HFF-Myc (cell line): ENCODE measurements around the gene RFTN1.

Experiments used
- DNase-seq: peaks from one replicate; pipeline ENCODE4 v3.0.0-alpha.2; 2011; ENCODE audit warnings: low read depth; ENCODE audit errors: extremely low read depth
- H3K4me3 ChIP-seq: replicated peaks from 2 replicates; pipeline ENCODE4 v1.5.1; 2011; ENCODE audit warnings: low read depth, mild to moderate bottlenecking, control low read depth, low read length
- CTCF ChIP-seq: IDR thresholded peaks from 2 replicates; pipeline ENCODE4 v1.5.1; 2012; ENCODE audit warnings: mild to moderate bottlenecking, low read depth, low read length, control low read depth; ENCODE audit errors: missing control alignments

The RFTN1 gene

GRCh38 chr3:16460886-16461285 lies 52.6 kb downstream of the RFTN1 start:
- no peak overlapping the region for H3K4me3 ChIP-seq
- no peak for DNase-seq
- no peak for TF ChIP-seq CTCF

- no peak overlapping the region for H3K4me3 ChIP-seq
- no peak for TF ChIP-seq CTCF
- DNase-seq = no peak
Observed at GRCh38 chr3:16460273-16460672, 53.2 kb downstream of the RFTN1 start.

DNA sequence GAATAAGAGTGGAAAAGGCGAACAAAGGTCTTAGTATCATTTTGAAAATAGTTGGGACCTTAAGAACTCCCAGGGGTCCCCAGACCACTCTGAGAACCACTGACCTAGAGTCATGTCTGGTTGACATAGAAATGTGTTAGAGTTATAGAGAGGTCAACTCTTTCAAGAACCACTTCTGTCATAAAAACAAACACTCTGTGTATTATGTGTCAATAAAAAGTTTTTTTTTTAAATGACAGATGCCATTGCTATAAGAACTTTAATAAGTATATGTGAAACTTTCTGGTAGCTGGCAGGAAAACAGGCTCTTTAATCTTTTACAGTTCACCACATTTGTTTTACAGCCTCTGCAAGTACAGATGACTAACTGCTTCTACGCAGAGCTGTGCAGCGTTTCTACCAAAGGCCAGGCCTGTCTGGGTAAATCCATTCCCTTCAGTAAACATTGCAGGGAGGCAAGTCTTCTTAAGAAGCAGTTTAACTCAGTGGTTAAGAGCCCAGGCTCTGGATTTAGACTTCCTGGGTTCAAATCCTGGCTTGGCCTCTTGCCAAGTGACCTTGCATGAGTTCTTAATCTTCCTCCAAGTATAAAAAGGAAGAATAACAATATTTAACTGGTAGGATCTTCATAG lies 56.6 kb downstream of the RFTN1 start:
- DNase-seq = no peak
- H3K4me3 ChIP-seq = no peak overlapping the region
- no peak for TF ChIP-seq CTCF

DNA sequence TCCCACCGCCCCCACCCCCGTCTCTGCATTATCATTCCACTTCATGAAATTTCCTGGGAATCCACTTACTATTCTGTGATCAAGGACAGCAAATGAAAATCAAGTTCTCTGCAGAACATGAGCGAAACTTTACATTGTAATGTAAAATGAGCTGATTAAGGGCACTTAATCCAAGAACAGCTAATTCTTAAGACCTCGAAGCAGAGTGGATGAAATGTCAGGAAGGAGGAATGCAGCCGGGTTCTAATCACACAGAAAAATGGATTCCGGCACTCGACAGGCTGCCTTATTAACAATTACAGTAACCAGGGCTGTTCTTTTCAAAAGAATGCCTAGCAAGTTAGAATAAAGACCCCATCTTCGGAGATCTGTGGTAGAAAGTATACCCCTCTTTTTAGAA lies 57.5 kb downstream of the RFTN1 start:
- DNase-seq = no peak
- H3K4me3 ChIP-seq = no peak overlapping the region
- TF ChIP-seq CTCF = no peak

GRCh38 chr3:16455001-16455400 lies 58.5 kb downstream of the RFTN1 start:
- no peak overlapping the region for H3K4me3 ChIP-seq
- DNase-seq = no peak
- no peak for TF ChIP-seq CTCF

DNA sequence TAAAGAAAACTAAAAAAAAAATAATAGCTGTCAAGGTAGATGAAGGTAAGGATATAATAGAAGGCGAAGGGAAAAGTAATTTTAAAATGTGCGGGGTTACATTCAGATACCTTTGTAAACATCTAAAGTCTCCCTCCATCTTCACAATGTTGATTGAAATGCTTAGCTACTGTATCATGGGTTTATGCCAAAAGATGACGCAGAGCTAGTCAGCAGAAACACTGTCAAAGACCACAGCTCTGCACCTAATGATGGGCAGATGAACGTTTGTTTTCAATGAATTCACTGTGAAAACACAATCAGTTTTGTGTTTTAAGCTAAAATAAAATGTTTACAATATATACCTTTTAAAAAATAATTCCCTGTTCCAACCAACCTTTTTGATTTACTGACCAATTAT lies 61.2 kb downstream of the RFTN1 start:
- TF ChIP-seq CTCF = no peak
- no peak for DNase-seq

GRCh38 chr3:16449369-16449768 lies 64.1 kb downstream of the RFTN1 start:
- no peak for DNase-seq
- TF ChIP-seq CTCF = no peak
- no peak overlapping the region for H3K4me3 ChIP-seq

More for the DNA sequence above, 61.2 kb downstream of the RFTN1 start:
- no peak overlapping the region for H3K4me3 ChIP-seq
